Cardiac fibroblast (primary cell): ENCODE measurements around the gene ERGIC1.

Experiments used
- DNase-seq, 2 donors: peaks; one replicate each; pipeline versions ENCODE4 v3.0.0 to v3.0.0-alpha.2; 2010; ENCODE audit warnings: low read depth in 2 of 2
- H3K4me3 ChIP-seq, 2 donors: replicated peaks in 1 of 2; 1 replicate in 1 of 2; 2 replicates in 1 of 2; pipeline ENCODE4 v1.5.1; 2011; ENCODE audit warnings: low read depth in 2 of 2, low read length in 2 of 2, mild to moderate bottlenecking in 2 of 2, moderate library complexity in 1 of 2
- TF ChIP-seq, protein P1 (sequence below): IDR thresholded peaks from one replicate; pipeline ENCODE4 v1.5.1; 2011; ENCODE audit warnings: low read depth, mild to moderate bottlenecking, low read length, inconsistent platforms

The ERGIC1 gene

DNA sequence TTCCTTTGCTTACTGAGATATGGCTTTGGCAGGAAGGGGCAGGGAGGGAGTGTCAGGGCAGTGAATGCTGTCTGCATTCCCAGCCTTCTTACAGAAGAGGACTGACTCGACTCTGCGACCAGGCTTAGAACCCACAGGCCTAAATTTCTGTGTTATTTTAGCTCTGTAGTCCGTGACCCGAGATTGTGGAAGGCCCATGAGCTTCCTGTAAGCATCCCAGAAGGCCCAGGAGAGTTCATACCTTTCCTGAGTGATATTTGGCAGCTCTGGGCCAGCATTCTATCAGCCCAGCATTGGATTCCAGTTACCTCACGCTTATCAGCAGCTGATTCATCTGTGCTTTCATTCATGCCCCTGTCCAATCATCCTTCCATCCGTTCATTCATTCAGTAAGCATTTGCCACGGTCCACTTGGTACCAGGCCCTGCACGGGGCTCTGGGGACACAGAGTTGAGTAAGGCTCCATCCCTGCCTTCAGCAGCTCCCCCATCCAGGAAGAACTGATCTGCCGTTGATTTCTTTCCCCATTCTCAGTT is 97.0 kb downstream of the ERGIC1 start:
- TF ChIP-seq, protein P1, sequence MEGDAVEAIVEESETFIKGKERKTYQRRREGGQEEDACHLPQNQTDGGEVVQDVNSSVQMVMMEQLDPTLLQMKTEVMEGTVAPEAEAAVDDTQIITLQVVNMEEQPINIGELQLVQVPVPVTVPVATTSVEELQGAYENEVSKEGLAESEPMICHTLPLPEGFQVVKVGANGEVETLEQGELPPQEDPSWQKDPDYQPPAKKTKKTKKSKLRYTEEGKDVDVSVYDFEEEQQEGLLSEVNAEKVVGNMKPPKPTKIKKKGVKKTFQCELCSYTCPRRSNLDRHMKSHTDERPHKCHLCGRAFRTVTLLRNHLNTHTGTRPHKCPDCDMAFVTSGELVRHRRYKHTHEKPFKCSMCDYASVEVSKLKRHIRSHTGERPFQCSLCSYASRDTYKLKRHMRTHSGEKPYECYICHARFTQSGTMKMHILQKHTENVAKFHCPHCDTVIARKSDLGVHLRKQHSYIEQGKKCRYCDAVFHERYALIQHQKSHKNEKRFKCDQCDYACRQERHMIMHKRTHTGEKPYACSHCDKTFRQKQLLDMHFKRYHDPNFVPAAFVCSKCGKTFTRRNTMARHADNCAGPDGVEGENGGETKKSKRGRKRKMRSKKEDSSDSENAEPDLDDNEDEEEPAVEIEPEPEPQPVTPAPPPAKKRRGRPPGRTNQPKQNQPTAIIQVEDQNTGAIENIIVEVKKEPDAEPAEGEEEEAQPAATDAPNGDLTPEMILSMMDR, result no peak
- H3K4me3 ChIP-seq, result no peak overlapping the region
- peak; percentile 86 to 96 for DNase-seq

DNA sequence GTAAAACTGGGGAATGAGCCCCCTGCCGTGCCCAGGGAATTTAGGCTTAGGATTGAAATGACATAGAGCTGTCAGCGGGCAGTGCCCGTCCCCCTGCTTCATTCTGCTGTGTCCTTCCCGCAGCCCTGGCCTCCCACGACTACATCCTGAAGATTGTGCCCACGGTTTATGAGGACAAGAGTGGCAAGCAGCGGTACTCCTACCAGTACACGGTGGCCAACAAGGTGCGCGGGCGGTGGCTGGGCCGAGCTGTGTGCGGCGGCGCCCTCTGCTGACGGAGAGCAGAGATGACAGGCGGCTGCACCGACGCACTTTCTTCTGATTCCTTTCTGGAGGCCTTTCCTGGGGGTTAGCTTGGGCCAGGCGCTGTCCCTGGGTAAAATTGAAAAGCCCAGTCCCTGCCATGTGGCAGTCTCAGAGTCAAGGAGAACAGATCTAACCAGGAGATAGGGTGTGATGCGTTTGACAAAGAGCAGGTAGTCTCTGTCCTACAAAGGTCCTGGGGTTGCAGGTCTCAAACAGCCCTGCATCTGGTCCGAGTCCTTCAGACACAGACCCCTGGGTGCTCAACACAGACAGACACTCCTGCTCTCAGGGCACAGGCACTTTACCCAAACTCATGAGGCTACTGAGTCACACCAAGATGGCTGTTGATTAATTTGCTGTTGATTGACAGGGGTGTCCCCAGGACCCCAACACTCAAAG is 98.4 kb downstream of the ERGIC1 start:
- no peak overlapping the region for H3K4me3 ChIP-seq
- DNase-seq, result peak; percentile 75 to 77
- TF ChIP-seq, protein P1, result peak; percentile 94

DNA sequence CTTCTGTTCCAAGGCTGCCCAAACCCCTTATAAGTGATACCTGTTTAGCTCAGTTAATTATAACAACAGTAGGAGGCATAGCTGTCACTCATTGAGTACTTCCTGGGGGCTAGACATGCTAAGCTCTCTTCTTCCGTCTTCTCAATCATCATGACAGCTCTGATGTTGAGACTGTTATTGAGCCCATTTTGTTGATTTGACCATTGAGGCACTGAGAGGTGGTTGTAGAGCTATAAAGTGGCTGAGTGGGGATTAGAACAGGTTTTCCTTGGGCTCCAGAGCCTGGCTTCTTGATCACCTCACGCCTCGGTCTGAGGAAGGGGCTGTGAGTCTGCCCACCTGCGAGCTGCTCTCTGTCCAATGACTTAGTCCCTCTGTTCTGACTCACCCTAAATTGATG is 99.2 kb downstream of the ERGIC1 start:
- DNase-seq, result no peak
- no peak overlapping the region for H3K4me3 ChIP-seq
- TF ChIP-seq, protein P1, result no peak

DNA sequence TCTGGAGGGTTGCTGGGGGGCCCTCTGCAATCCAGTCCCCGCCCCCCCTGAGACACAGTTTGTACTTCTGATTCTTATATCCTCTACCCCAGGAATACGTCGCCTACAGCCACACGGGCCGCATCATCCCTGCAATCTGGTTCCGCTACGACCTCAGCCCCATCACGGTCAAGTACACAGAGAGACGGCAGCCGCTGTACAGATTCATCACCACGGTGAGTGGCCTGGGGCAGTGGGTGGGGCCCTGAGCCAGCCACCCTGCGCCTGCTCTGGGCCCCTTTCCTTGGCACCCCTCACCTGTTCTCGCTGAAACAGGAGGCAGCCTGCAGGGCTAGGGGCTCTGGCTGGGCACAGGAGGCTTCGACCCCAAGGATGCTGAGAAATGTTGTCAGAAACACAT is 101.0 kb downstream of the ERGIC1 start:
- DNase-seq, result no peak
- no peak overlapping the region for H3K4me3 ChIP-seq
- TF ChIP-seq, protein P1, result no peak

DNA sequence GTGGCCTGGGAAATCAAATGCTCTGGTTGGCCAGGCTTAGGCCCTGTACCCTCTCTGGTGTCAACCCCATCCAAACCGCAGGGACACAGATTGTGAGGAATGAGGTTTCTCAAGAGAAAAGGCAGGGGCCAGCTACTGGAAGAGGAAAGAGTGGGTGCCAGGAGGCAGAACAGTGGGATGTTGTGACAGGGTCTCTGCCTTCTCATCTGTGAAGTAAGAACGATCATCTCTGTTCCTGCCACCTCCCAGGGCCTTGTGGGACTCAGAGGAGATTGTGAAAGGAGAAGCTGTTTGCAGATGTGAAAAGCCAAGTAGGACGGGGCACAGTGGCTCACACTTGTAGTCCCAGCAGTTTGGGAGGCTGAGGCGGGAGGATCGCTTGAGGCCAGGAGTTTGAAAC is 102.3 kb downstream of the ERGIC1 start:
- no peak for DNase-seq
- no peak overlapping the region for H3K4me3 ChIP-seq
- TF ChIP-seq, protein P1, result no peak

DNA sequence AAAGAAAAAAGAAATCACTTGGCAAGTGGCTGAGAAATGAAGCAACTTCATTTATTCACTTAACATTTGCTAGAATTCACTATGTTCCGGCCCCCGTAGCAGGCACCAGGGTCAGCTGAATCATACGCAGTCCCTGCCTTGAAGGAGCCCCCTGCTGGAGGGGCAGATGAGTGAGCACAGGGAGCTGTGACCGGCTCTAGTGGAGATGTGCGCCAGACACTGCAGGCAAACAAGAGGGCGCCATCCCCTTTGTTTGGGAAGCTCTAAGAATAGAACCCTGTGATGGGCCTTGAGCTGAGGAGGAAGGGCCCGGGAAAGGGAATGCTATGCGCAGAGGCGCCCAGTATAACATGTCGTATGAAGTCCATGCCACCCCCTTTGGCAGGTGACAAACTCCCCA is 105.0 kb downstream of the ERGIC1 start:
- TF ChIP-seq, protein P1, result peak; percentile 37
- DNase-seq, result peak; percentile 24 to 32
- no peak overlapping the region for H3K4me3 ChIP-seq
